HG02759 (cell line): ENCODE measurements around the gene MLXIP.
A peak's percentile ranks its signal among the peaks of the same experiment; 100 is the strongest.
"Not testable (repeated sequence)": the region's sequence is repeated elsewhere in the genome, so short reads cannot be mapped to it uniquely, and the experiment has no call there.

Experiments
- ATAC-seq: cut with Tn5 transposase; IDR thresholded peaks from one replicate; pipeline ENCODE4 v1.9.1; 2021; ENCODE audit warnings: mild to moderate bottlenecking, moderate library complexity; ENCODE audit not compliant: unreplicated experiment

MLXIP gene, protein sequence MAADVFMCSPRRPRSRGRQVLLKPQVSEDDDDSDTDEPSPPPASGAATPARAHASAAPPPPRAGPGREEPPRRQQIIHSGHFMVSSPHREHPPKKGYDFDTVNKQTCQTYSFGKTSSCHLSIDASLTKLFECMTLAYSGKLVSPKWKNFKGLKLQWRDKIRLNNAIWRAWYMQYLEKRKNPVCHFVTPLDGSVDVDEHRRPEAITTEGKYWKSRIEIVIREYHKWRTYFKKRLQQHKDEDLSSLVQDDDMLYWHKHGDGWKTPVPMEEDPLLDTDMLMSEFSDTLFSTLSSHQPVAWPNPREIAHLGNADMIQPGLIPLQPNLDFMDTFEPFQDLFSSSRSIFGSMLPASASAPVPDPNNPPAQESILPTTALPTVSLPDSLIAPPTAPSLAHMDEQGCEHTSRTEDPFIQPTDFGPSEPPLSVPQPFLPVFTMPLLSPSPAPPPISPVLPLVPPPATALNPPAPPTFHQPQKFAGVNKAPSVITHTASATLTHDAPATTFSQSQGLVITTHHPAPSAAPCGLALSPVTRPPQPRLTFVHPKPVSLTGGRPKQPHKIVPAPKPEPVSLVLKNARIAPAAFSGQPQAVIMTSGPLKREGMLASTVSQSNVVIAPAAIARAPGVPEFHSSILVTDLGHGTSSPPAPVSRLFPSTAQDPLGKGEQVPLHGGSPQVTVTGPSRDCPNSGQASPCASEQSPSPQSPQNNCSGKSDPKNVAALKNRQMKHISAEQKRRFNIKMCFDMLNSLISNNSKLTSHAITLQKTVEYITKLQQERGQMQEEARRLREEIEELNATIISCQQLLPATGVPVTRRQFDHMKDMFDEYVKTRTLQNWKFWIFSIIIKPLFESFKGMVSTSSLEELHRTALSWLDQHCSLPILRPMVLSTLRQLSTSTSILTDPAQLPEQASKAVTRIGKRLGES

DNA sequence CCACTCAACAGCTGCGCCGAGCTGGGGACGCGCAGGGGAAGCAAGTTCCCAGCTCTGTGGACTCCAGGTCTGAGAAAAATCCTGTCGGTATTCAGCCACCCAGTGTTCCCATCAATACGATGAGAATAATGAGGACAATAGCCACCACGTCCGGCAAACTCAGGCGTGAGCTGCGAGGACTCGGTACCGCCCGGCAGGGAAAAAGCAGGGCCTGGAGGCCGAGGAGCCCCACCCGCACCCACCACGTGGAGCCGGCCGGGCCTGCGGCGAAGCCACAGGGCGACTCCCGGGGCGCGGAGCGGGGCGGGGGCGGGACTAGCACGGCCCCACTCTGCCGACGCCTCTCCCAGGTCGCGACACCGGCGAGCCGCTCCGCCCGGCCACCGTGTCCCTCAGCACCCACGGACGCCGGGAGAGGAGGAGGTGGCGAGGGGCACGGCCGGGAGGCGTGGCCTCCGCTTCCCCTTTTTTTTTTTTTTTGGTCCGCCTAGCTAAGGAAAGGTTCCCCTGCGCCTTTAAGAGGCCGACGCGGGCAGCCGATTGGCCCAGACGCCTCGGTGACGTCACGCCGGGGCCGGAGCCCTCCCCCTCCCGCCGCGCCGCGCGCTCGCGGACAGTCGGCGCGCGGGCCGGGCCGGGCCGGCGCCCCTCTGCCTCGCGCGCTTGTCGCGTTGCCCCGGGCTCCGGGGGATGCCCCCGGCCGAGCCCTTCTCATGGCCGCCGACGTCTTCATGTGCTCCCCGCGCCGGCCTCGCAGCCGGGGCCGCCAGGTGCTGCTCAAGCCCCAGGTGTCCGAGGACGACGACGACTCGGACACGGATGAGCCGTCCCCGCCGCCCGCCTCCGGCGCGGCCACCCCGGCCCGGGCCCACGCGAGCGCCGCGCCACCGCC is at the start of gene MLXIP:
MLXIP (plus strand) TSS at position 616 of the 892 bp plus-strand sequence; CDS start at position 714, 98 bp downstream.
- ATAC-seq: peak; percentile 86

DNA sequence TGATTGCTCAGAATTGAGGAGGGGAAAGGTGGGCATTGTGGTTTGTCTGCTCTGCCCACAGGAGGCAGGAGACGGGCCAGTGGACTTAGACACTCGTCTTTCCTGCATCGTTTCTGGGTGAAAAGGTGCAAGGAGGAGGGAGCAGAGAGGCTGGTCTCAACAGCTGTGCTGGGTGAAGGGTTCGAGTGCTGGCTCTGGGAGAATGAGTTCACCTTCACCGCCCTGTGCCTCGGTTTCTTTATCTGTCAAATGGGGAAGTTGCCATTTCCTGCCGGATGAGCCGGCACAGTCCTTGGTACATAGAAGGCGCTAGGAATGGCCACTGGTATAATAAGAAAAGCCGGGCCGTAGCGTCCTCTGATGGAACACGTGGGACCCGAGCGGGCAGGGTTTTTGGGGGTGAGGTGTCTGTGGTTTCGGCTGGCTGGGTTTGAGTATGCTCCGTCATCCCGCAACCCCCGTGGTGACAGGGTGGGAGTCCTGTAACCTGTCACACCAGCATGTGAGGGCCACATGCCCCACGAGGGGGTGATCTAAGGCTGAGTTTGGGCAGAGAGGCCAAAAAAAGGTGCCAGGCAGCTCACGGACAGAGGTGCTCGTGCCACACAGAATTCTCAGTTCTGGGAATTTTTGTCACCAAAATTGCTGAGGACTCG is 49.5 kb upstream of the MLXIP start:
- peak; percentile 62 for ATAC-seq

DNA sequence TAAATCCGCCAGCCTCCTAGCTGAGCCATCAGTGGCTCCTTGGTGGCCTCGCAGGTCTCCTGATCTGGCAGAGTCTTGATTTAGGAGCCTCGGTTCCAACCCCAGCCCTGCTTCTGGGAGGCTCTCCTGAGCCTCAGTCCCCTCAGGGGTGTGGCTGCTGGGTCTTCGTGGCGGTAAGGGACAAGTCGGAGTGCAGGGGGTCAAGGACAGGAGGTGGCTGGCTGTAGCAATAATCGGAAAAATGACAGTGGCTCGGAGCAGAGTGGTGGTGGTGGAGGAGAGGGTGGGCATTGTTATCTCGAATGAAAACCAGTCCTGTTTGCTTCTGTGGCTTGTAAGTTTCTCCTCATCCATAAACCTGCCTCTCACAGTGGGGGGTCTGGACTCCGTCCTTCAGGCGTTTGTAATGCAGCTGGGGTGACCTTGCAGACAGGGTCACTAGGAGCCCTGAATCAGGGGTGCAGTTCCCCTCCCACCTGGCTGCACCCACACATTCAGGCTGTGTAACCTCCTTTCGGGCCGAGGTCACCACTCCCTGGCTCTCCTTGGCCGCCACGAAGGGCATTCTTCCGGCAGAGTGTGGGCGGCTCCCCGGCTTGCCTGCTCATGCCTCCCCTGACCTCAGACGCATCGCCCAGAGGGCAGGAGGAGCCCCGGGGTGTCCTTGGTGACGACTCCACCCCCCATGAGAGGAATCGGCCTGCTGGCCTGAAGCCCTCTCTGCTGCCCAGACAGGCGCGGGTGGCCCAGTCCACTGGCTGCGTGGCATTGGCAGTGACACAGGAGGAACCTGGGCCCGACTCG is 48.7 kb upstream of the MLXIP start:
- peak; percentile 8 for ATAC-seq

DNA sequence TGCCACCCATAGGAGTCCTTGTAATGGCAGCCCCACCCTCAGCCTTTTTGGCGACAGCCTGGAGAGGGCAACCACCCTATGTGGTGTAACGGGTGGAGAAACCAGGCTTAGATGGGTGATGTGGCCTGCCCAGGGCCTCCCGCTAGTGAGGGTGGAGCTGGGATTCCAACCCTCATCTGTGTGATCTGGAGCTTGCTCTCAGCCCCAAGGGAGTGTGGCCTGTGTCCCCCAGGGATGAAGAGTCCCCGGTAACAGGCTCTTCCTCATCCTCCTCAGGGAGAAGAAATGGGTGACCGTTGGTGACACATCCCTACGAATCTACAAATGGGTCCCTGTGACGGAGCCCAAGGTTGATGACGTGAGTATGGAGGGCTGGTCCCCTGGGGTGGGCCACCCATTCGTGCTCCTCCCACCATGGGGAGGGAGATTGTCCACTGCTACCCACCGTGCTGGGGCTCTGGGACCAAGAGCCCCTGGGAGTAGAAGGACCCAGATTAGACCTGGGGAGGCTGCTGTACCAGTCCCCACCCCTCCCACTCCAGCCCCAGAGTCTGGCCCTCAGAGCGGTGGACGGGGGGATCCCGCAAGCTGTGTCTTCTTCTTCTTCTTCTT is 48.0 kb upstream of the MLXIP start:
- ATAC-seq: no peak

- ATAC-seq: no peak
Measured at GRCh38 chr12:122031342-122032216, 47.0 kb upstream of the MLXIP start.

DNA sequence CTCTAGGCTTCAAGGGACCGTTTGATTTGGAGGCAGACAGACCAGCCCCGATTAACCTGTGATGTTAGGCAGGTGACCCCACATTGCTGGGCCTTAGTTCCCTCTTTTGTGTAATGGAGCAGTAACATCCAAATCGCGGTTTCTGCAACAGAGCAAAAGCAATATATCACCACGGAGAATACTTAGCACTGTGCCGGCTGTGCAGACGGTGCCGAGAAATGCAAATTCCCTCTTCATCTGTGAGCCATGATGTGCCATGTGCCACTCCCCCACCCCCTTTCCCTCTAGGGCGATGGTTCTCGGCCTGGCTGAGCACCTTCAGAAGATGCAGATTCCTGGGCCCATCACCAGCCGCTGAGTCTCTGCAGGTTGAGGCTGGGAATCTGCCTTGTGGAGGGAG is 46.0 kb upstream of the MLXIP start:
- ATAC-seq: no peak

GRCh38 chr12:122035292-122035691 is 43.3 kb upstream of the MLXIP start:
- no peak for ATAC-seq

DNA sequence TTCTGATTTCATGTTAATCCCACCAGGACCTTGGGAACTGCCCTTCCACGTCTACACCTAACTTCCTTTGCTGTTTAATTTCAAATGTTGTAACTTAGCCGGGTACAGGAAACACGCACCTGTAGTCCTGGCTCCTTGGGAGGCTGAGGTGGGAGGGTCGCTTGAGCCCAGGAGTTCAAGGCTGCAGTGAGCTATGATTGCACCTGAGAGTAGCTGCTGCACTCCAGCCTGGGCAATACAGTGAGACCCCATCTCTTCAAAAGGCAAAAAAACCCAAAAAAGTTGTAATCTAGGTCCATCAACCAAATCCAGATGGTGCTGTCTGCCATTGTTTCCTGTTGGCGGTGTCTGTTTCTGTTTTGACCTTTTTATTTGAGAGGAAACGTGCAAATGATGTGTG is 42.4 kb upstream of the MLXIP start:
- ATAC-seq: no peak

DNA sequence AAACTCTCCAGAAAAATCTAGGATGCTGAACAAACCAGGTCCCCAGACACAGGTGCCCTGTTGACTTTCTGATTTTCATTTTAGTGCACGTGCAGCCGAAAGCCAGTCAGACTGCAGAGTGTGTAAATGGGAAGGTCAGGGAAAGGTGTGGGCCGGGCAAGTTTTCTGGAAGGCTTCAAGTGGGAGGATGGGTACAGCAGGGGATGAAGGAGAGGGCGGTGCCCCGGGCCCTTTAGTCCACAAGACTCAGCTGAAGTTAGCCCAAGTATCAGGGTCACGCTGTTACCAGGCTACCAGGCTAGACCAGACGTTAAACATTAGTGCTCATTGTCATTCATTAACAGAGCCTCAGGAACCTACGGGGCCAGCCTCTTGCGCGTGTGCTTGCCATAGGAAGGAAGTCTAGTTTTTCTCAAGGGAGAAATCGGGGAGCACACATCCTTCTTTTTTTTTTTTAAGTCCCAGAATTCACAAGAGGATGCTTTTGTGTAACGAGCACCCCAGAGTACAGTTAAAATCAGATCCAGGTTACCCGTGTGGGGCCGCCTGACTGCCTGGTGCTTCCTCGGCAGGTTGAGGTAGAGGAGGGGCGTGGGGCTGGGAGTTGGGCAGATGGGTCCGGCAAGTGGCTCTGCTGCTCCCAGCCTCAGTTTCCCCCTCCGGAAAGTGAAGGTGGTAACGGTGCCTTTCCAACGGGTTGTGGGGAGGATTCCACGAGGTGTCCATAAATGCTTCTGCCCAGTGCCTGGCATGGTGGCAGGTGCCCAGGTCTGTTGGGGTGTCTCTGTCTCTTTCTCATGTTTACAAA is 37.8 kb upstream of the MLXIP start:
- no peak for ATAC-seq

DNA sequence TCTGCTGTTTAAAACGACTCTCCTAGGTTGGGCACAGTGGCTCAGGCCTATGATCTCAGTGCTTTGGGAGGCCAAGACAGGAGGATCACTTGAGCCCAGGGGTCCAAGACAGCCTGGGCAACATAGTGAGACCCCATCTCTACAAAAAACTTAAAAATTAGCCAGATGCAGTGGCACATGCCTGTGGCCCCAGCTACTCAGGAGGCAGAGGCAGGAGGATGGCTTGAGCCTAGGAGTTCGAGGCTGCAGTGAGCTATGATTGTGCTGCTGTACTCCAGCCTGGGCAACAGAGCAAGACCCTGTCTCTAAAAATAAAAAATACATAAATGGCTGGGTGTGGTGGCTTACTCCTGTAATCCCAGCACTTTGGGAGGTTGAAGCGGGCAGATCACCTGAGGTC is 37.1 kb upstream of the MLXIP start:
- ATAC-seq: not testable (repeated sequence)

DNA sequence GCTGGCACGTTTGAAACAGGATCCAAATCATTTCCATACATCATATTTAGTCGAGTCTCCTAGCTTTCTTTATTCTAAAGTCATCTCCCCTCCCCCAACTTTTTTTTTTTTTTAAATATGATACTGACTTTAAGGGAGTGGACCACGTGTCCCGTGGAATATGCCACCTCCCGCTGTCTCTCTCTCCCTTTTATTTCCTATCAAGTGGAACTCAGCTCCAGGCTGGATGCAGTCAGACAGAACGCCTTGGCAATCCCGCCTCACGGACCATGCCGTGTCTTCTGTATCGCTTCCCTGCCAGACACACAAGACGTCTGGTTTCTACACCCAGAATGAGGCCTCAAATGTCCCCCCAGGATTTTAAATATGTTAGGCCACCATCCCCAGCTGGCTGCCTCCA is 35.6 kb upstream of the MLXIP start:
- ATAC-seq: no peak

GRCh38 chr12:122043476-122043875 is 35.1 kb upstream of the MLXIP start:
- ATAC-seq: no peak

GRCh38 chr12:122045262-122045661 is 33.3 kb upstream of the MLXIP start:
- ATAC-seq: no peak

- no peak for ATAC-seq
Measured at GRCh38 chr12:122046145-122046544, 32.4 kb upstream of the MLXIP start.

GRCh38 chr12:122048151-122048550 is 30.4 kb upstream of the MLXIP start:
- ATAC-seq: no peak

DNA sequence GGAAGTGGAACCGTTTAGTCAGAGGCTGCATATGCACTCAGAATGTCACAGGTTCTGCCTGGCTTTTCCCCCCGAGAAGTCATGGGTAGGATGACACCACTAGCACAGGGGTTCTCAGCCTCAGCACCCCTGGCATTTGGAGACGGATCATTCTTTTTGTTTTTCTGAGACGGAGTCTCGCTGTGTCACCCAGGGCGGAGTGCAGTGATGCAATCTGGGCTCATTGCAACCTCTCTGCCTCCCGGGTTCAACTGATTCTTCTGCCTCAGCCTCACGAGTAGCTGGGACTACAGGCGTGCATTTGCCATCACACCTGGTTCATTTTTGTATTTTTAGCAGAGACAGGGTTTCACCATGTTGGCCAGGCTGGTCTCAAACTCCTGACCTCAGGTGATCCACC is 28.7 kb upstream of the MLXIP start:
- ATAC-seq: no peak

GRCh38 chr12:122050706-122051105 is 27.9 kb upstream of the MLXIP start:
- ATAC-seq: no peak
